NCI-H69 (cell line): ENCODE data around the gene ALDOB.

ENCODE experiments used
- DNase-seq: peaks from one replicate; lab custom pipeline; 2025; lab: John Stamatoyannopoulos, UW

ALDOB gene

DNA sequence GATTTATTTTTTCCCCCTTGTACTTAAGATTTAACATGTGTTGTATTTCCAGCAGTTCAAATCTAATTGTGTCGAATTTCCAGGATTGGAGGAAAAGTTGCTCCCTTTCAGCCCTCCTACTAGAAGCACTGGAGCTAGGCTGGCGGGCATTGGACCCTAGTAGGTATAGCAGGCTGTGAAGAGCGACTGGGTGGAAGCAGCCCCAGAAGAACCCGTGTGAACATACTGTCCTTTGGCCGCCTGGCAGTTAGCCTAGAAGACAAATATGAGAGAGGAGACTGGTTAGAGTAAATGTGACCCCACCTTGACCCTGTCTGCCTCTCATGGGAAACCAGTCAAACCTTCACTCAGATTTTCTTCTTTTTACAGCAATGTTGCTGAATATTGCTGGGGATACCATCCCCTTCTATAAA, 13.9 kb downstream of the ALDOB start:
- peak; percentile 36 for DNase-seq

GRCh38 chr9:101419863-101420262, 15.7 kb downstream of the ALDOB start:
- DNase-seq: no peak

DNA sequence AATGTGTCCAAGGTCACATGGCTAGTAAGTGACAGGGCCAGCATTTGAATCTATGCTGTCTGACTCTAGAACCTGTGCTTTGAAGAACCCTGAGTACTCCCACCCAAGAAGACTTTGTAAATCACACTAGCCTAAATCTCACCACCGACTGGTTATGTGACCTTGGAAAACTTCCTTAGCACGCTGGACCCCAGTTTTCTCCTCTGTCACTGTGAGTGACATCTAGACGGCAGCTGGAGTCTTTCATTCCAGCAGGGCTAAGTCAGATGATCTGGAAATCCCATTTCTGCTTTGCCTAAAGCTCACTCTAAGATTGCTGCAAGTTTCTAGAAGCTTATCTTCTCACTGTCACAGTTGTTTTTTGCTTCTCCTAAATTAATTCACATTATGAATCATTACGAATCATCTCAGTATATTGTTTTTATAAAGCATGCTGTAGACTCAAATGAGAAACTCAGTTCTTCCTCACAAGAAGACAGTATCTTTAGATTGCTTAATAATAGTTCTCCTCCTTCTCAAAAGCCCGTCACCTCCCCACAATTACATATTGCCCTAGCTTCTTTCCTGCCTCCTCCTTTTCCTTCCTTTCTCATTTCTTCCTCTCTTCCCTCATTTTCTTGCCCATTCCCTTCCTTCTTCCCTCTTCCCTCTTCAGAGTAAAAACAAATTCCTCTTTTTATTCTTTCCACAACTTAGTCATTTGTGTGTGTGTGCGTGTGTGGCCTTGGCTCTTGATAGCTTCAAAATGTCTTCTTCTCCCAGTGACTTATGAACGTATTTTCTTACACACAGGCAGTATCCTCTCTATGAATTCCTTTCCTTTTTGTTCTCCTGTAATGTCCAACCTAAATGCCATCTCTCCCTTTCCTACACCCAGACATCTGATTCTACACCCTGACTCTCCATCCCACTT, 16.8 kb downstream of the ALDOB start:
- DNase-seq: no peak

DNA sequence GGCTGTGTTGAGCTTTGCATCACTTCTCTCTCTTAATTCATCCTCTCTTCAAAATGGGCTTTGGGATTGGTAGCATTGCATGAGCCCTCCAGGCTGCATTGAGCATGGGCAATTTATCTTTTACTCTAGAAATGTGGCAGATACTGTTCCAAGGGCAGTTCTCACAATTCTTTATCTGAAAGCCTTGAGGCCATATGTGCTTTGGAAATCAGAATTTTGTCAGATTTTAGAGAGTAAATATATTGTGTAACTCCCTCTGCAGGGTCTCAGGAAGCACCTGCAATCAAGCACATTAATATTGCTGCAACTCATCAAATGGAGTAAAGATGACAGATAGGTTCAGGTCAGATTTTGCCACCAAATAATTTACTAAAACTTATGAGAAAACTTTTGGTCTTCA, 17.6 kb downstream of the ALDOB start:
- DNase-seq: no peak

- no peak for DNase-seq
Measured at GRCh38 chr9:101417389-101417788, 18.2 kb downstream of the ALDOB start.

DNA sequence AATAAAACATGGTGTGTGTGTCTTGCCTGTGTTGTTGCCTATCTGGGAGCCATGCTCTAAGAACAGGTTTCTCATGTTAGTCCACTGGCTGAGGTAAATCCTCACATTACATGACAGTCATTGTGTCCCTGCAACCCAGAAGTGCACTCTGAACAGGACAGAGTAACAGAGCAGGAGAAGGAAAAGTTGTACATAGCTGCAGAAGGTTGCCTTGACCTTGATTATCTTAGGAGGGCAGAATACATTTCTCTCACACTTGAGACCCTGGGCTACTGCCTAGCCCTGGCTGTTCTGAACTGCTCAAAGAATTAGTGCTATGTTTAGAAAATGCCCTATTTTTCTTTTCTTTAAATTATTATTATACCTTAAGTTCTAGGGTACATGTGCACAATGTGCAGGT, 20.0 kb downstream of the ALDOB start:
- no peak for DNase-seq

GRCh38 chr9:101414839-101415238, 20.7 kb downstream of the ALDOB start:
- DNase-seq: no peak

DNA sequence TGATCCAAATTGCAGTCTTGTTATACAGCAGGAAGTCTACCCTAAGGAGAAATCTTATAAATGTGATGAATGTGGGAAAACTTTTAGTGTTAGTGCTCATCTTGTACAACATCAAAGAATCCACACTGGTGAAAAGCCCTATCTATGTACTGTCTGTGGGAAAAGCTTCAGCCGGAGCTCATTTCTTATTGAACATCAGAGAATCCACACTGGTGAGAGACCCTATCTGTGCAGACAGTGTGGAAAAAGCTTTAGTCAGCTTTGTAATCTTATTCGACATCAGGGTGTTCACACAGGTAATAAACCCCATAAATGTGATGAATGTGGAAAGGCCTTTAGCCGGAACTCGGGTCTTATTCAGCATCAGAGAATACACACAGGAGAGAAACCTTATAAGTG, 26.5 kb downstream of the ALDOB start:
- peak; percentile 13 for DNase-seq

DNA sequence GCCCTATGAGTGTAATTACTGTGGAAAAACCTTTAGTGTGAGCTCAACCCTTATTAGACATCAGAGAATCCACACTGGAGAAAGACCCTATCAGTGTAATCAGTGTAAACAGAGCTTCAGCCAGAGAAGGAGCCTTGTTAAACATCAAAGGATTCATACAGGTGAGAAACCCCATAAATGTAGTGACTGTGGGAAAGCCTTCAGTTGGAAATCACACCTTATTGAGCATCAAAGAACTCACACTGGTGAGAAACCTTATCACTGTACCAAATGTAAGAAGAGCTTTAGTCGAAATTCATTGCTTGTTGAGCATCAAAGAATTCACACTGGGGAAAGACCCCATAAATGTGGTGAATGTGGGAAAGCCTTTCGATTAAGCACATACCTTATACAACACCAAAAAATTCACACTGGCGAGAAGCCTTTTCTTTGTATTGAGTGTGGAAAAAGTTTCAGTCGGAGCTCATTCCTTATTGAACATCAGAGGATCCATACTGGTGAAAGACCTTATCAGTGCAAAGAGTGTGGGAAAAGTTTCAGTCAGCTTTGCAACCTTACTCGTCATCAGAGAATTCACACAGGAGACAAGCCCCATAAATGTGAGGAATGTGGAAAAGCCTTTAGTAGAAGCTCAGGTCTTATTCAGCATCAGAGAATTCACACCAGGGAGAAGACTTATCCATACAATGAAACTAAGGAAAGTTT, 27.0 kb downstream of the ALDOB start:
- no peak for DNase-seq

- no peak for DNase-seq
Measured at GRCh38 chr9:101403516-101404285, 31.9 kb downstream of the ALDOB start.

GRCh38 chr9:101400120-101400519, 35.5 kb downstream of the ALDOB start:
- peak; percentile 31 for DNase-seq

DNA sequence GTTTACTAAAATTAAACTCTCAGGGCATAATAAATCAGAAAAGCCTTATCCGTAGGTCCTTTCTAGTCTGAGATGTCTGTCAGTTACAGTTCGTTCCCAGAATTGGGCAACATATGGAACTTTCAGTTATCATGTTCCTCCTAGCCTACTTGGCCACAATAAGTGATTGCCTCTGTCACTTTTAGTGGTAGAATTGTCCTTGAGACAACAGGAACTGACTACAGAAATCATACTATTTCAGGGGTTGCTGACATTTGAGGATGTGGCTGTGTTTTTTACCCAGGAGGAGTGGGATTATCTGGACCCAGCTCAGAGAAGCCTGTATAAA, 36.0 kb downstream of the ALDOB start:
- DNase-seq: no peak

GRCh38 chr9:101398930-101399642, 36.5 kb downstream of the ALDOB start:
- peak; percentile 75 for DNase-seq

- DNase-seq: peak; percentile 99
Measured at GRCh38 chr9:101398068-101398929, 37.3 kb downstream of the ALDOB start, which contains the start of the genes MRPL50 and ZNF189. TSS of gene MRPL50 (minus strand) at chr9:101398618. CDS start at chr9:101398592, 26 bp downstream. TSS of gene ZNF189 (plus strand) at chr9:101398851. CDS start at chr9:101399157, 306 bp downstream.

DNA sequence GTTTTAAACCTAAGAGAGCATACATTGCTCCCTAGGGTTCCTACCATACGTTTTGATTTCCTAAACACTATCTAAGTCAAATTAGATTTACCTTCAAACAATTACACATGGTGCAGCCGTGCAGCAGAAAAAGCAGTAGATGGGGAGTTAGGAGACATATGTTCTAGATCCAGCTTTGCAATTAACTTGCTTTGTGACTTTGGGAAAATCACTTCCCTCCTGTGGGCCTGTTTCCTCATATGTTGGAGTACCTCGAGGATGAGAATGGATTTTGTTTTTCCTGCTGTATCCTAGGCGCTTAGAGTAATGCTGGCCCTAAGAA, 37.9 kb downstream of the ALDOB start:
- DNase-seq: peak; percentile 68

GRCh38 chr9:101394687-101395086, 40.9 kb downstream of the ALDOB start:
- DNase-seq: no peak

DNA sequence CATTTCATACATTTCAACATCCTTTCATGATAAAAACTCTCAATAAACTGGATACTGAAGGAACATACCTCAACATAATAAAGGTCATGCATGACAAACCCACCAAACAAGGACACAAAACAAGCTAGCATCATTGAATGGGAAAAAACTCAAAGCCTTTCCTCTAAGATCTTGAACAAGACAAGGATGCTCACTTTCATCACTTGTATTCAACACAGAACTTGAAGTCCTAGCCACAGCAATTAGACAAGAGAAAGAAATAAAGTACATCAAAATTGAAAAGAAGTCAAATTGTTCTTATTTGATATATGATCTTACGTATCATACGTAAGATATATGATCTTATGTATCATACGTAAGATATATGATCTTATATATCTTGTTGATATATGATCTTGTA, 42.4 kb downstream of the ALDOB start:
- no peak for DNase-seq

GRCh38 chr9:101388507-101388993, 47.0 kb downstream of the ALDOB start:
- peak; percentile 88 for DNase-seq

DNA sequence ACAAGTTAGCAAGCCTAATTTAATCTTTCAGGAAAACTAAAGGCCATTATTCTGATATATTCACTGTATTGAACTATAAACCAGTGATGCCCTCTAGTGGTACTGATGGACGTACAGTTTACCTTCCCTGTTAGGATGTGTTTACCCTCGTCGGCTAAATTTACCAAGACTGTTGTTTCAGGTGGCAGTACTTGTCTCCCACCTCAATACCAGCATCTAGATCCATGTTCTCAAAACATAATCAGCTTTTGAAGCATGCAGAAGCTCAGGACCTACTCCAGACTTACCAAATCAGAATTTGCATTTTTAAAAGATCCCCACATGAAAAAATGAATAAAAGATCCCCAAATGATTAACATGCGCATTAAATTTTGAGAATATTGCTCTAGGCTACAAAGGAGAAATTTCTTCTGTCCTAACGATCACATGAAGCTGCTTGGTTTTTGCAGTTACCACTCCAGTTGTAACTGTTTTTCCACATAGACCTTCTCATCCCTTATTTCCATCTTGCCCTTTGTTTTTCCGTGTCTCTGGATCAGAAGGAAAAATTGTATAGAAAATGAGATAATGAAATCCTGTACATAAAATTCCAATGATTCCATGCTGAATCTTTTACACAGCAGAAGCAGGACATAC, 47.6 kb downstream of the ALDOB start:
- DNase-seq: peak; percentile 72

- DNase-seq: peak; percentile 12
Measured at GRCh38 chr9:101384873-101385536, 50.6 kb downstream of the ALDOB start, which contains the start of gene BAAT. TSS of gene BAAT (minus strand) at chr9:101385006. CDS start at chr9:101371404, 13,602 bp downstream.
